Germinal center (tissue), 1 donor: Measurements from ENCODE around the gene SUN1.
"Not testable (repeated sequence)": the region's sequence is repeated elsewhere in the genome, so short reads cannot be mapped to it uniquely, and the experiment has no call there.

Experiments
- DNase-seq: peaks from one replicate; pipeline ENCODE4 v3.0.0; 2012; ENCODE audit warnings: mixed read lengths, low spot score

Gene SUN1

DNA sequence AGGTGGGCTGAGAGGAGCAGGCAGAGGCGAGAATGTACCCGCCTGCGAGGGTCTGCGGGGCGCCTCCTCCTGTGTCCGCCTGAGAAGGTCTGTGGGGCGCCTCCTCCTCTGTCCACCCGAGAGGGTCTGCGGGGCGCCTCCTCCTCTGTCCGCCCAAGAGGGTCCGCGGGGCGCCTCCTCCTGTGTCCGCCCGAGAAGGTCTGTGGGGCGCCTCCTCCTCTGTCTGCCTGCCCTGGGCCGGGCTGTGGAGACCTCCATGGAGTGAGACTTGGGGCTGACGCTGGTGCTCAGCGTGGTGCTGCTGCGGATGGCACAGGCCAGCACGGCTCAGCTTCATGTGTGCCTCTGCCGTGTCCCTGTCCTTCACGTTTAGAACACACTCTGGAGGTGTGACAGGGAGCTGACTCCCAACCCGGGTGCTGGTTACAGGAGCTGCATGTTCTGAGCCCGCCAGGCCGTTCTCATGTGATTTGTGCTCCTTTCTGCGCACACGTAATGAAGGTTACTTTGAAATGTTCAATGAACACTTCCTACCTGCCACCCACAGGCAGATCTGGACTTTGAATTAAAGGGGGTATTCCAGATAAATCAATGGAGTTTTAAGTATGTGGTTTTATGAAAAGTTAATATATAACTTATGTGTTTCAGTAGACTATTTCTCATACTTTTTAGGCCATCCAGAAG is 23.6 kb downstream of the SUN1 start:
- no peak for DNase-seq

- no peak for DNase-seq
These were observed 24.3 kb downstream of the SUN1 start for GRCh38 chr7:856444-857095.

GRCh38 chr7:857661-858060 is 25.4 kb downstream of the SUN1 start:
- no peak for DNase-seq

- DNase-seq = no peak
These were observed 27.2 kb downstream of the SUN1 start for GRCh38 chr7:859359-860030.

DNA sequence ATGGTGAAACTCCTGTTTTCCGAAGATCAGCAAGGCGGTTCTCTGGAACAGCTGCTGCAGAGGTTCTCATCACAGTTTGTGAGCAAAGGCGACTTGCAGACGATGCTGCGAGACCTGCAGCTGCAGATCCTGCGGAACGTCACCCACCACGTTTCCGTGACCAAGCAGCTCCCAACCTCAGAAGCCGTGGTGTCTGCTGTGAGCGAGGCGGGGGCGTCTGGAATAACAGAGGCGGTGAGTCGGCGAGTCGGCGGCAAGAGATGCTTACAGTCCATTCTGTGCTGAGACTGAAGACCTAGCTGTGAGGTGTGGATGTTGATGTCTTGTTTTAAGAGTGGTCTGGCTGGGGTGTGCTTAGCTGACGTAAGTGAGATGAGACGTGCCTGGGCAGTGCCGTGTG is 27.9 kb downstream of the SUN1 start:
- DNase-seq = no peak

DNA sequence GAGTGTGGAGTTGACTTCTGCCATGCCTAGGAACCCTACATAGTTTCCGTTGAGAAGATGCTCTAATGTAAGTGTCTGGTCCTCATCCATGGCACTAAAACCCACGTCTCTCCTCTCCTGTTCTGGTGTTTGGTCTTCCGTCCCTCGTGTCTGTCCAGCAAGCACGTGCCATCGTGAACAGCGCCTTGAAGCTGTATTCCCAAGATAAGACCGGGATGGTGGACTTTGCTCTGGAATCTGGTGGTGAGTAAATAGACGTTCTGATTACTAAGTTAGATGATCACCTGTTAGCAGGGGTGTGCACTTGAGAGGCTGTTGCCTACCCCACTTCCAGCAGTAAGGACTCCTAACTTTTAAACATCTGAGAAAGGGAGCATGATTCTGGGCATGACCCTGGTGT is 28.9 kb downstream of the SUN1 start:
- DNase-seq = no peak

- DNase-seq = no peak
These were observed 29.9 kb downstream of the SUN1 start for GRCh38 chr7:862157-862556.

- DNase-seq = no peak
These were observed 30.8 kb downstream of the SUN1 start for GRCh38 chr7:863106-863505.

DNA sequence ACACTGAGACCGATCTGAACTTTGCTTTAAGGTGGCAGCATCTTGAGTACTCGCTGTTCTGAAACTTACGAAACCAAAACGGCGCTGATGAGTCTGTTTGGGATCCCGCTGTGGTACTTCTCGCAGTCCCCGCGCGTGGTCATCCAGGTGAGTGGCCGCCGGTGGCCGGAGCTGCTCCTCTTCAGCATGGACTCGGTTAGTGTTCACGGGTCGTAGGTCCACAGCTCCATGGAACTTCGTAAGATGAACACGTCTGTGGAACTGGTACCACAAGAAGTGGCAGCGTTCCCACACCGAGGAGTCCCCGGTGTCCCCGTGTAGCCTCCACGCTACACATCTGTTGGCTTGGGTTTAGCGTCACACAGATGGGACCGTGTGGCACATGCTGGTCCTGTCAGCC is 33.6 kb downstream of the SUN1 start:
- no peak for DNase-seq

- no peak for DNase-seq
These were observed 34.7 kb downstream of the SUN1 start for GRCh38 chr7:867001-867405.

DNA sequence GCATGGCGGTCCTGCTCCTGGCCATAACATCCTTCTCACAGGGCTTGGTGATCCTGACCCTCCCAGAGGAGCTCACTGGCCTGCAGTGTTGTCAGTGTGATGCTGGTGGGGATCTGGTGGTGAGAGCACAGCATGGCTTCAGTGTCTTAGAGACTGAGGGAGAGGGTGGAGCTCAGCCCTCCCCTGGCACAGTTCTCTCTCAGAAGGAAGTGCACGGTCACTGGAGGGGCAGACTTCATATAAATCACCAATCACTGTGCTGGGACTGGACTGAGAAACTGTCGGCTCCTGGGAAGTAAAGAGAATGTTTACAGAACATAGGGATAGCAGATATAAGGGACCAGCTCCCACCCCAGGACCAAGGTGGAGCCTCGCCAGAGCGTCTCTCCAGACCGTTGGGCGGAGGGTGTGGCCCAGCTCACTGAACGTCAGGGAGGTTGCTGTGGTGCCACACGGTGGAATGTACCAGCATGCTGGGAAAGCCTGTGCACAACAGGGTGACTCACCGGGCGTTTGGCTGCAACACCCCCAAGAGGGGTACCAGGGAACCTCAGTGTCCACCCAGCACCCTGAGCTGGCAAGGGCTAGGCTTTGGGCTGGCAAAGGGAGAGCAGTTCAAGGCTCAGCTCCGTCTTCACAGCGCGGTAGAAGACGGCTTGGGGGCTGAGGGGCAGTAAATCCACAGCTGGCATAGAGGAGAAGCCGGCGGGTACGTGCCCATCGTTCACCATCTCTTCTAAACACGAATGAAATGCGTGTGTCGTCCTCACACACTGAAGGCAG is 35.3 kb downstream of the SUN1 start:
- no peak for DNase-seq

DNA sequence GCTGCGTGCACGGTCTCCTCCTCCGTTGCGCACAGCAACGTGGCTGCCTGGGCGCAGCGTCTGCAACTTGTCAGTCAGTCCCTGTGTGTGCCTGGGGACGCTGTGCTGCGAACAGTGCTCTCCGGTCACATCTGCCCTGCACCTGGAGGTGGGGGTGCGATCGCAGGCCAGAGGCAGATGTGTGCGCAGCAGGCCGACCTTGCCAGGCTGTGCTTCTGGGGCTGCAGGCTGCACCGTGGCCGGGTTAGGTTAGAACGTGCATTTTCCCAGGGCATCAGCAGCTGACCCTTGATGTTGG is 35.9 kb downstream of the SUN1 start:
- no peak for DNase-seq

GRCh38 chr7:869348-869747 is 37.1 kb downstream of the SUN1 start:
- no peak for DNase-seq

GRCh38 chr7:871900-872537 is 39.7 kb downstream of the SUN1 start:
- DNase-seq = no peak

DNA sequence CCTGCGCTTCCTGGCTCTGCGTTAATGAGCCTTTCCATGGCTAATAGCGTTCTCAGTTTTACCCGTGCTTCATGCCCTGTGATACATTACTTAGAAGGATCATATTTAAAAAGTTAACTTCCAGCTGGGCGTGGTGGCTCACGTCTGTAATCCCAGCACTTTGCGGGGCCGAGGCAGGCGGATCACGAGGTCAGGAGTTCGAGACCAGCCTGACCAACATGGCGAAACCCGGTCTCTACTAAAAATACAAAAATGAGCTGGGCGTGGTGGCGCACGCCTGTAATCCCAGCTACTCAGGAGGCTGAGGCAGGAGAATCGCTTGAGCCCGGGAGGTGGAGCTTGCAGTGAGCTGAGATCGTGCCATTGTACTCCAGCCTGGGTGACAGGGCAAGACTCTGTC is 40.4 kb downstream of the SUN1 start:
- not testable (repeated sequence) for DNase-seq

DNA sequence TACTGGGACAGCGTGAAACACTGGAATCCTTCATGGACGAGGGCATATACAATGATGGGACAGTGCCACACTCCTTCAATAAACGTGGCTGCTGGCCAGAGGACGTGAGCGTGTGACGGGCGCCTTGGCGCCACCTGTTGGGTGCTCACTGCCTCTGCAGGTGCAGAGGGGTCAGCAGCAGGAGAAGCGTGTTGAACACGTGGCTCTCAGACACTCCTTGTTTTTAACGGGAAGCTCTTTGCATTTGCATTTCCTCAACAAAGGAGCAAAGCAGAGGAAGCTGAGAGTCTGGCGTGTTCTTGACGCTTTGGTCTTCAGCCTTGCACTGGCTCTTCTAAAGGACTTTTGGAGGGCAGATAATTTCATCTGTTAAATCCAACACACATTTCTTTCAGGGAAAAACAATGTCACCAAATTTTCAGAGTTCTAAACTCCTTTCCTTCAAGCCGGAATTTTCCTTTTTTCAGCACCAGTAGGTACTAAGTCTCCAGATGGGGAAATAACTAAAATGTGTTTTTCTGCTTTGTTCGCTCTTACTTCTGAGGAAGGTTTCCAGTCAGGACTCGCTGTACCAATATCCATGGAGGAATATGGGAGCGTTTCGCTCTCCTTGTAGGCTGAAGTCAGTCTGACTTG is 41.2 kb downstream of the SUN1 start:
- peak; percentile 81 for DNase-seq

GRCh38 chr7:874031-874749 is 41.9 kb downstream of the SUN1 start:
- no peak for DNase-seq

DNA sequence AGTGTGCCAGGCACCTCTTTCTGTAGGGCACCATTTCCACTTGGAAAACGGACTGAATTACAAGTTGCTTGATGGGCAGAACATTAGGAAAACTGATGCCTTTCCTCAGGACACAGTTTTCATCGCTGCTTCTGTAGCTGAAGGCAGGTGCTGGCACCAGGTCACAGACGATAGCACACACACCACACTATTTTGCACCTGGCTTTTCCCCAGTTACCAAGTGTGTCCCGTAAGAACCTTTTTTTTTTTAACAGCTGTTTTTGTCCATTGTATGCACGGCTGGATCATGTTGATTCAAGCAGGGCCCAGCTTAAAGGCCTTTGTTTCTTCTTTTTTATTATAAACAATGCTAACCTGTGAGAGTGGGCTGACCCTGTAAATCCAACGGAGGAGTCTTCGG is 42.8 kb downstream of the SUN1 start:
- no peak for DNase-seq

DNA sequence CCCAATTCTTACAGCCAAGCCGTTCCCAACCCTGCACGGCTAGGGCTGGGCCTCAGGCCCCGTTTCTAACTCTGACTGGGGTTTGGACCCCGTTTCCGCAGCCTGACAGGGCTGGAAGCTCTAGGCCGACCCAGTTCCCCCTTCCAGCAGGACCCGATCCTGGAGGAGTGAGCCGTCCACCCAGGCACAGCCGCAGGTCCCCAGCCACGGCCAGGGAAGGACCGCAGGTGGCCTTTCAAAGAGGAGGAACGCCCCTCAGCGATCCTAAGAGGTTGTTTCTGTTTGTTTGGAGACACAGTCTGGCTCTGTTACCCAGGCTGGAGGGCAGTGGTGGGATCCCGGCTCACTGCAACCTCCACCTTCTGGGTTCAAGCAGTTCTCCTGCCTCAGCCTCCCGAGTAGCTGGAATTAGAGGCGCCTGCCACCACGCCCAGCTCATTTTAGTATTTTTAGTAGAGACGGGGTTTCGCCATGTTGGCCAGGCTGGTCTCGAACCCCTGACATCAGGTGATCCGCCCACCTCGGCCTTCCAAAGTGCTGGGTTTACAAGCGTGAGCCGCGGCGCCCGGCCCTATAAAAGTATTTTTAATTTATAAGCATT is 43.3 kb downstream of the SUN1 start:
- no peak for DNase-seq

- peak; percentile 88 for DNase-seq
These were observed 44.0 kb downstream of the SUN1 start, which contains the start of gene GET4 for GRCh38 chr7:876077-876971. GET4 (plus strand) TSS chr7:876554; CDS start chr7:876646, 92 bp downstream.
